ENCODE results near the gene GRK5.

The GRK5 gene

DNA sequence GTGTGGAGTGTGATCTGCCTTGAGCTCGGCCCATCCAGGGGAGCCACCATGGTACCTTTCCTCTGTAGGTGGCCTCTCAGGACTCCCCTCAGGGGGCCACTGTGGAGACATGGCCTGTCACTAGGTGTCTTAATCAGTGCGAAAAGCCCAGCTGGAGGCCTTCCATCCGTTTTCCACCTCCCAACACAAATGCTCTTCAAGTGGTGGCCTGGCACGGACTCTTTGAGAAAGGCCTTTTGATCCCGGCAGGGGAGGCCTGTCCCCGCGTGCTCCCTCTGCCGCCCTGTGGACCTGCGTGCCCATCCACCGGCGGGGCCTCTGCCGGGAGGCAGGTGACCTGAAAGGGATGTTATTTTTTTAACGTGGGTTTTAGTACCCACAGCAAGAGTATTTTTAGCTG, 185.6 kb downstream of the GRK5 start:
- H3K27me3 ChIP-seq (ENCODE audit: low read length): no peaks in the 10 kb centered on the region
- H3F3A ChIP-seq (ENCODE audit: insufficient read depth): no peaks in the 10 kb centered on the region
- H2AFZ ChIP-seq (ENCODE audit: low read depth, low read length, severe bottlenecking): no peak overlapping the region
- no peak overlapping the region for H3K4me3 ChIP-seq (ENCODE audit: insufficient read depth, low read length, poor library complexity, severe bottlenecking)
- no peaks in the 10 kb centered on the region for H3K36me3 ChIP-seq (ENCODE audit: low read length)
- H3K9ac ChIP-seq (ENCODE audit: low read length): no peak overlapping the region
- H3K9me3 ChIP-seq (ENCODE audit: insufficient read depth, low read length): no peaks in the 10 kb centered on the region
- no peaks in the 10 kb centered on the region for H4K20me1 ChIP-seq (ENCODE audit: low read depth, low read length)
- TF ChIP-seq EZH2phosphoT487 (conservative IDR thresholded peaks at IDR 0.05; ENCODE audit: low read length): no peak
- TF ChIP-seq, protein P1, sequence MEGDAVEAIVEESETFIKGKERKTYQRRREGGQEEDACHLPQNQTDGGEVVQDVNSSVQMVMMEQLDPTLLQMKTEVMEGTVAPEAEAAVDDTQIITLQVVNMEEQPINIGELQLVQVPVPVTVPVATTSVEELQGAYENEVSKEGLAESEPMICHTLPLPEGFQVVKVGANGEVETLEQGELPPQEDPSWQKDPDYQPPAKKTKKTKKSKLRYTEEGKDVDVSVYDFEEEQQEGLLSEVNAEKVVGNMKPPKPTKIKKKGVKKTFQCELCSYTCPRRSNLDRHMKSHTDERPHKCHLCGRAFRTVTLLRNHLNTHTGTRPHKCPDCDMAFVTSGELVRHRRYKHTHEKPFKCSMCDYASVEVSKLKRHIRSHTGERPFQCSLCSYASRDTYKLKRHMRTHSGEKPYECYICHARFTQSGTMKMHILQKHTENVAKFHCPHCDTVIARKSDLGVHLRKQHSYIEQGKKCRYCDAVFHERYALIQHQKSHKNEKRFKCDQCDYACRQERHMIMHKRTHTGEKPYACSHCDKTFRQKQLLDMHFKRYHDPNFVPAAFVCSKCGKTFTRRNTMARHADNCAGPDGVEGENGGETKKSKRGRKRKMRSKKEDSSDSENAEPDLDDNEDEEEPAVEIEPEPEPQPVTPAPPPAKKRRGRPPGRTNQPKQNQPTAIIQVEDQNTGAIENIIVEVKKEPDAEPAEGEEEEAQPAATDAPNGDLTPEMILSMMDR (IDR thresholded peaks at IDR 0.05; ENCODE audit: insufficient read depth, low read length, poor library complexity, severe bottlenecking): no peak
- H3K27ac ChIP-seq (ENCODE audit: low read depth, low read length): no peak overlapping the region
- H3K79me2 ChIP-seq (ENCODE audit: insufficient read depth, low read length): no peaks in the 10 kb centered on the region
- H3K4me2 ChIP-seq (ENCODE audit: low read depth, low read length, poor library complexity, severe bottlenecking): no peak overlapping the region
- H3K9me2 ChIP-seq (replicated peaks; ENCODE audit: insufficient read depth, low read length): no peaks in the 10 kb centered on the region

DNA sequence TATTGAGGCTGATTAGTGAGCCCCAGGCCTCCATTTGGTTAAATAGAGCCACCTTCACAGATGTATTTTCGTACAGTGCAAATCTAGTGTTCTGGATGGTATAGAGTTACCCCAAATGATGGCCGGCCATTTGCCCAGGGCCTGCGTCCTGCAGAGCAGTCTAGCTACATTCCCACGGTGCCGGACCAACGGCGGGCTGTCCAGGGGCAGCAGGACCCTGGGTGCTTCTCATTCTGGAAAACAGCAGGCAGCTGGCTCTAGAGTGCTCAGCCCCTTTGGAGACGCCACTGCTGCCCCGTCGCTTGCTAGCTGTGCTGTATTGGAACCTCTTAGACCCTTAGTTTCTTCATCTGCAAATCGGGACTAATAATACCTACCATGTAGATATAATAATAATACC, 186.1 kb downstream of the GRK5 start:
- no peak overlapping the region for H3K27ac ChIP-seq (ENCODE audit: low read depth, low read length)
- H3K9me2 ChIP-seq (replicated peaks; ENCODE audit: insufficient read depth, low read length): no peaks in the 10 kb centered on the region
- no peaks in the 10 kb centered on the region for H3K9me3 ChIP-seq (ENCODE audit: insufficient read depth, low read length)
- no peaks in the 10 kb centered on the region for H3K79me2 ChIP-seq (ENCODE audit: insufficient read depth, low read length)
- no peaks in the 10 kb centered on the region for H4K20me1 ChIP-seq (ENCODE audit: low read depth, low read length)
- no peak overlapping the region for H3K4me2 ChIP-seq (ENCODE audit: low read depth, low read length, poor library complexity, severe bottlenecking)
- no peak overlapping the region for H3K4me3 ChIP-seq (ENCODE audit: insufficient read depth, low read length, poor library complexity, severe bottlenecking)
- no peaks in the 10 kb centered on the region for H3F3A ChIP-seq (ENCODE audit: insufficient read depth)
- TF ChIP-seq, protein P1 (IDR thresholded peaks at IDR 0.05; ENCODE audit: insufficient read depth, low read length, poor library complexity, severe bottlenecking): no peak
- no peak for TF ChIP-seq EZH2phosphoT487 (conservative IDR thresholded peaks at IDR 0.05; ENCODE audit: low read length)
- no peaks in the 10 kb centered on the region for H3K36me3 ChIP-seq (ENCODE audit: low read length)
- H3K27me3 ChIP-seq (ENCODE audit: low read length): no peaks in the 10 kb centered on the region
- no peak overlapping the region for H2AFZ ChIP-seq (ENCODE audit: low read depth, low read length, severe bottlenecking)
- no peak overlapping the region for H3K9ac ChIP-seq (ENCODE audit: low read length)

DNA sequence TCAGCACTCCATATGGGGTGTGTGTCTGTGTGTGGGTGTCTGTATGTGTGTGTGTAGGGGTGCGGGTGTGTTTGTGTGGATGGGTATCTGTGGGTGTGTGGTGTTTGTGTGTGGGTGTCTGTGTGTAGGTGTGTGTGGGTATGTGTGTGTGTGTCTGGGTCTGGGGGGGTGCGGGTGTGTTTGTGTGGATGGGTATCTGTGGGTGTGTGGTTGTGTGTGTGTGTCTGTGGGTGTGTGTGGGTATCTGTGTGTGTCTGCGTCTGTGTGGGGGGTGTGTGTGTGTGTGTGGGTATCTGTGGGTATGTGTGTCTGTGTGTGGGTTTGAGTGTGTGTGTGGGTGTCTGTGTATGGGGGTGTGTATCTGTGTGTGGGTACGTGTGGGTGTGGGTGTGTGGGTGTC, 186.5 kb downstream of the GRK5 start:
- no peaks in the 10 kb centered on the region for H3K79me2 ChIP-seq (ENCODE audit: insufficient read depth, low read length)
- H3K27ac ChIP-seq (ENCODE audit: low read depth, low read length): no peak overlapping the region
- H3K9me2 ChIP-seq (replicated peaks; ENCODE audit: insufficient read depth, low read length): no peaks in the 10 kb centered on the region
- no peaks in the 10 kb centered on the region for H3K36me3 ChIP-seq (ENCODE audit: low read length)
- H3K9ac ChIP-seq (ENCODE audit: low read length): no peak overlapping the region
- no peak overlapping the region for H2AFZ ChIP-seq (ENCODE audit: low read depth, low read length, severe bottlenecking)
- no peak for TF ChIP-seq EZH2phosphoT487 (conservative IDR thresholded peaks at IDR 0.05; ENCODE audit: low read length)
- TF ChIP-seq, protein P1 (IDR thresholded peaks at IDR 0.05; ENCODE audit: insufficient read depth, low read length, poor library complexity, severe bottlenecking): no peak
- no peak overlapping the region for H3K4me3 ChIP-seq (ENCODE audit: insufficient read depth, low read length, poor library complexity, severe bottlenecking)
- H3K9me3 ChIP-seq (ENCODE audit: insufficient read depth, low read length): no peaks in the 10 kb centered on the region
- no peaks in the 10 kb centered on the region for H4K20me1 ChIP-seq (ENCODE audit: low read depth, low read length)
- no peaks in the 10 kb centered on the region for H3F3A ChIP-seq (ENCODE audit: insufficient read depth)
- no peaks in the 10 kb centered on the region for H3K27me3 ChIP-seq (ENCODE audit: low read length)
- no peak overlapping the region for H3K4me2 ChIP-seq (ENCODE audit: low read depth, low read length, poor library complexity, severe bottlenecking)
